Fibroblast of gingiva (primary cell): ENCODE results near the gene SNX20.

Experiments
- DNase-seq: peaks from one replicate; pipeline ENCODE4 v3.0.0-alpha.2; 2011; ENCODE audit warnings: low read depth

SNX20 gene

GRCh38 chr16:50657241-50657640 is 23.9 kb downstream of the SNX20 start:
- DNase-seq: no peak

GRCh38 chr16:50655558-50656055 is 25.5 kb downstream of the SNX20 start:
- no peak for DNase-seq

GRCh38 chr16:50653633-50654519 is 27.2 kb downstream of the SNX20 start:
- DNase-seq: no peak

- no peak for DNase-seq
These were observed 28.2 kb downstream of the SNX20 start for GRCh38 chr16:50652836-50653425.

GRCh38 chr16:50651835-50652438 is 29.2 kb downstream of the SNX20 start:
- DNase-seq: no peak

- no peak for DNase-seq
These were observed 34.8 kb downstream of the SNX20 start for GRCh38 chr16:50646345-50646744.

GRCh38 chr16:50645563-50646220 is 35.4 kb downstream of the SNX20 start:
- no peak for DNase-seq

GRCh38 chr16:50644729-50645128 is 36.4 kb downstream of the SNX20 start:
- DNase-seq: no peak

- DNase-seq: no peak
These were observed 36.9 kb downstream of the SNX20 start for GRCh38 chr16:50644245-50644644.

- DNase-seq: no peak
These were observed 37.9 kb downstream of the SNX20 start for GRCh38 chr16:50643192-50643591.

- no peak for DNase-seq
These were observed 38.8 kb downstream of the SNX20 start for GRCh38 chr16:50642349-50642748.

GRCh38 chr16:50641818-50642187 is 39.3 kb downstream of the SNX20 start:
- no peak for DNase-seq

- no peak for DNase-seq
These were observed 39.9 kb downstream of the SNX20 start for GRCh38 chr16:50640919-50641817.

- DNase-seq: no peak
These were observed 40.7 kb downstream of the SNX20 start for GRCh38 chr16:50640391-50640790.

- DNase-seq: no peak
These were observed 42.1 kb downstream of the SNX20 start for GRCh38 chr16:50638816-50639670.

GRCh38 chr16:50637716-50638602 is 43.2 kb downstream of the SNX20 start:
- no peak for DNase-seq

GRCh38 chr16:50636753-50637374 is 44.2 kb downstream of the SNX20 start:
- DNase-seq: no peak

- no peak for DNase-seq
These were observed 45.4 kb downstream of the SNX20 start for GRCh38 chr16:50635505-50636392.
